Measurements from ENCODE around the gene TMC5.
A peak's percentile ranks its signal among the peaks of the same experiment; 100 is the strongest.

TMC5 gene

GRCh38 chr16:19499481-19499880, 81.8 kb downstream of the TMC5 start:
- no peak overlapping the region for H3K4me3 ChIP-seq (ENCODE audit: control insufficient read depth, low read depth, low read length)
- TF ChIP-seq, protein P1, sequence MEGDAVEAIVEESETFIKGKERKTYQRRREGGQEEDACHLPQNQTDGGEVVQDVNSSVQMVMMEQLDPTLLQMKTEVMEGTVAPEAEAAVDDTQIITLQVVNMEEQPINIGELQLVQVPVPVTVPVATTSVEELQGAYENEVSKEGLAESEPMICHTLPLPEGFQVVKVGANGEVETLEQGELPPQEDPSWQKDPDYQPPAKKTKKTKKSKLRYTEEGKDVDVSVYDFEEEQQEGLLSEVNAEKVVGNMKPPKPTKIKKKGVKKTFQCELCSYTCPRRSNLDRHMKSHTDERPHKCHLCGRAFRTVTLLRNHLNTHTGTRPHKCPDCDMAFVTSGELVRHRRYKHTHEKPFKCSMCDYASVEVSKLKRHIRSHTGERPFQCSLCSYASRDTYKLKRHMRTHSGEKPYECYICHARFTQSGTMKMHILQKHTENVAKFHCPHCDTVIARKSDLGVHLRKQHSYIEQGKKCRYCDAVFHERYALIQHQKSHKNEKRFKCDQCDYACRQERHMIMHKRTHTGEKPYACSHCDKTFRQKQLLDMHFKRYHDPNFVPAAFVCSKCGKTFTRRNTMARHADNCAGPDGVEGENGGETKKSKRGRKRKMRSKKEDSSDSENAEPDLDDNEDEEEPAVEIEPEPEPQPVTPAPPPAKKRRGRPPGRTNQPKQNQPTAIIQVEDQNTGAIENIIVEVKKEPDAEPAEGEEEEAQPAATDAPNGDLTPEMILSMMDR (conservative IDR thresholded peaks at IDR 0.05; ENCODE audit: control insufficient read depth, insufficient read depth, low read depth, low read length): no peak
- no peak for DNase-seq (ENCODE audit: low read depth)

DNA sequence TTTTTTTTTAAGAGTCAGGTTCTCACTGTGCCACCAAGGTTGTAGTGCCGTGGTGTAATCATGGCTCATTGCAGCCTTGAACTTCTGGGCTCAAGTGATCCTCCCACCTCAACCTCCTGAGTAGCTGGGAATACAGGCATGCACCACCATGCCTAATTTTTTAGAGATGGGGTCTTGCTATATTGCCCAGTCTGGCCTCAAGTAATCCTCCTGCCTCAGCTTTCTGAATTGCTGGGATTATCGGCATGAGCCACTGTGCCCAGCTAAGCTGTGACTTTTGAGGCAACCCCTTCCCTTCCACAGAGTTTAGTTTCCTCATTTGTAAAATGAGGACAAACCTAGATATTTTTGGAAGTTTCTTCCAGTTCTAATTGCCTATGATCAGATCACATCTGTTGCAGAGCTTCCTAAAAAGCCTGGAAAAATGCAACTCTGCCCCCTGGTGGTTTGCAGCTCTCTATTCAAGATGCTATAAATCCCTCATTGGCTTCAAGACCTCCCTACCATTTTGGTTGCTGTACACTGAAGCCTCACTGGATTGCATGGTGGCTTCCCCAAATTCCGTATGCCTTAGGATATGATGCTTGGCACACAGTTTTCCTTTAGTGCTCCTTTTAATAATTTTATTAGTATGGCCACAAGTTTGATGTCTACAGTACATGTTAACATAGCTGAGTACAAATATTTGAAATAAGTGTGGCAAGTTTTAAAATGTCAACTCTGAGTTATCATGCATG, 84.9 kb downstream of the TMC5 start:
- DNase-seq (ENCODE audit: low read depth): peak; percentile 79
- TF ChIP-seq, protein P1 (conservative IDR thresholded peaks at IDR 0.05; ENCODE audit: control insufficient read depth, insufficient read depth, low read depth, low read length): peak; percentile 83
- no peak overlapping the region for H3K4me3 ChIP-seq (ENCODE audit: control insufficient read depth, low read depth, low read length)

DNA sequence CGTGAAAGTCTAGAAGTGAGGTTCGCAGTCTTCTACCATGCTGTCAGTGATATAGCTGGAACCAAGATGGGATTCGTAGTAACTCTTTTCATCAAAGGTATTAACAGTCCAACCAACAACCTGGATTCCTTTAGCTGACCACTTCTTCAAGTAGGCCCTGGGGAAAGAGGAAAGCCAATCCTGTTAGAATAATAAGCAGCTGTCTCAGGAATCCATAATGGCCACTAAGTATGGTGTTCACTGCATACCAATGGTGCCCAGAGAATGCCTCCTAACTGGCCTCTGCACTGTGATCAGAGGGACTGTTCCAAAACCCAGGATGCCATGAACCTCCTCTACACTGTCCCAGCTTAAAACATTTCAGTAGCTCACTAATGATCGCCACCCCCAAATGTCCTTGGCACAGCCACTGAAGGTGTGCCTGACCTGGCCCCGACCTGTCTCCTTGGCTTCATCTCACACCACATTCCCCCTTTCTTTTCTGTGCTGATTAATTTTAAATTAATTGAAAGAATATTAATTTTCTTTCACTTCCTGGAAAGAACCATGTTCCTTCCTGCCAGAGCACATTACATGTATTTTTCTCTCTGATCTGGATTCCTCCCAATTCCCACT, 85.9 kb downstream of the TMC5 start:
- TF ChIP-seq, protein P1 (conservative IDR thresholded peaks at IDR 0.05; ENCODE audit: control insufficient read depth, insufficient read depth, low read depth, low read length): no peak
- no peak for DNase-seq (ENCODE audit: low read depth)
- H3K4me3 ChIP-seq (ENCODE audit: control insufficient read depth, low read depth, low read length): no peak overlapping the region

DNA sequence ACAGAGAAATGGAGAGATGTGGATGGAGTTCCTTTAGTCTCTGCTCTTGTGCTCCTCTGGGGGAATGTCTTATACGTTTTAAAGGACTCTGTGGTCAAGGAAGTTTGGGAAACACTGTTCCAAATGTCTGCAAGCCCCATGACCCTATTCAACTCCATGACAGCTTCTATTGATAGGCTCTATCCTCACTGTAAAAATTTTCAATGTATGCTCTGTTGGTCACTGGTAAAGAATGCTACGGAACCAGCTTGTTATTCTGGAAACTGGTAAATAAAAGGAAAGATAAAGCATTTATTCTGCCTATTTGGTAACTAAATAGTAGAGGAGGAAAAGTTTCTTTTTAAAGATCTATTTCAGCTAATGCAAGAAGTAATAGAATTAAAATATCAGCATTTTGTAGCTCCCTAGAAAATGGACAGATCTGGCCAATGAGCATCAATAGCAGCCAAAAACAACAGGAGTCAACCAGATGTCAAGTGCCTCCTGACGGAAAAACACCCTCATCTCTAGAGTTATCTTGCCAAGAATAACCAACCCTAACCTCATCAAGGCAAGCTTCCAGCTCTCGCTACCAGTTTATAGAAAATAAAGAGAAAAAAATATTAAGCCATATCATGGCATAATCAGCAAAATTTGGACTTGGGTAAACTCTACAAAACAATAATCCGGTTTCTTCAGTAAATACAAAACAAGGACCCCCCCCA, 88.1 kb downstream of the TMC5 start:
- H3K4me3 ChIP-seq (ENCODE audit: control insufficient read depth, low read depth, low read length): no peak overlapping the region
- DNase-seq (ENCODE audit: low read depth): peak; percentile 85
- TF ChIP-seq, protein P1 (conservative IDR thresholded peaks at IDR 0.05; ENCODE audit: control insufficient read depth, insufficient read depth, low read depth, low read length): no peak

DNA sequence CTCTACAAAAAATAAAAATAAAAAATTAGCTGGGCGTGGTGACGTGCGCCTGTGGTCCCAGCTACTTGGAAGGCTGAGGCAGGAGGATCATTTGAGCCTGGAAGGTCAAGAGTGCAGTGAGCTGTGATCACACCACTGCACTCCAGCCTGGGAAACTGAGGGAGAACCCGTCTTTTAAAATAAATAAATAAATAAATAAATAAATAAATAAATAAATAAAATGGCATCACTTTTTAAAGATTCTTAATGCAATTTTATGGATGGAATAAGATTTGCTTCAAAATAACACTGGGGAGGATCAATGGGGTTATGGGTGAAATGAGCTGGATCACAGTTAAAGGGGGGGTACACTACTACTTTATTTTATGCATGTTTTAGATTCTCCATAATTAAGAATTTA, 89.3 kb downstream of the TMC5 start:
- no peak overlapping the region for H3K4me3 ChIP-seq (ENCODE audit: control insufficient read depth, low read depth, low read length)
- no peak for DNase-seq (ENCODE audit: low read depth)
- TF ChIP-seq, protein P1 (conservative IDR thresholded peaks at IDR 0.05; ENCODE audit: control insufficient read depth, insufficient read depth, low read depth, low read length): no peak

- no peak overlapping the region for H3K4me3 ChIP-seq (ENCODE audit: control insufficient read depth, low read depth, low read length)
- TF ChIP-seq, protein P1 (conservative IDR thresholded peaks at IDR 0.05; ENCODE audit: control insufficient read depth, insufficient read depth, low read depth, low read length): no peak
These were observed 90.2 kb downstream of the TMC5 start for GRCh38 chr16:19507867-19508266.

More at GRCh38 chr16:19507867-19508266, 90.2 kb downstream of the TMC5 start:
- no peak for DNase-seq (ENCODE audit: low read depth)

Data from fibroblast of mammary gland (primary cell).